Liver (tissue), 3 donors: ENCODE results near the gene SLC35G2.

Source experiments
- EGR1 ChIP-seq, 2 donors: IDR thresholded peaks; 2 replicates each; pipeline ENCODE4 v1.6.1; 2016 to 2018; ENCODE audit warnings: antibody characterized with exemption in 2 of 2, low read depth in 2 of 2
- HNF4A ChIP-seq, 2 donors: conservative IDR thresholded peaks; 2 replicates each; pipeline ENCODE4 v1.6.1; 2016; ENCODE audit warnings: antibody characterized with exemption in 2 of 2, mild to moderate bottlenecking in 2 of 2
- JUND ChIP-seq, 2 donors: IDR thresholded peaks; 2 replicates each; pipeline ENCODE4 v1.6.1; 2016; ENCODE audit warnings: antibody characterized with exemption in 2 of 2
- RXRA ChIP-seq, 2 donors: IDR thresholded peaks; 2 replicates each; pipeline ENCODE4 v1.6.1; 2017 to 2018; ENCODE audit warnings: antibody characterized with exemption in 2 of 2, mild to moderate bottlenecking in 1 of 2
- SP1 ChIP-seq: IDR thresholded peaks from 2 replicates; pipeline ENCODE4 v1.6.1; 2018; ENCODE audit warnings: antibody characterized with exemption, mild to moderate bottlenecking
- TF ChIP-seq, protein P1 (sequence below): fragments of 150-350 bp; IDR thresholded peaks from 2 replicates; pipeline ENCODE4 v1.5.1; 2017; ENCODE audit warnings: improper control_type of control experiment, low read depth, low read length; ENCODE audit not compliant: missing input control
- donor health status: healthy.
- donor health status: healthy.

DNA sequence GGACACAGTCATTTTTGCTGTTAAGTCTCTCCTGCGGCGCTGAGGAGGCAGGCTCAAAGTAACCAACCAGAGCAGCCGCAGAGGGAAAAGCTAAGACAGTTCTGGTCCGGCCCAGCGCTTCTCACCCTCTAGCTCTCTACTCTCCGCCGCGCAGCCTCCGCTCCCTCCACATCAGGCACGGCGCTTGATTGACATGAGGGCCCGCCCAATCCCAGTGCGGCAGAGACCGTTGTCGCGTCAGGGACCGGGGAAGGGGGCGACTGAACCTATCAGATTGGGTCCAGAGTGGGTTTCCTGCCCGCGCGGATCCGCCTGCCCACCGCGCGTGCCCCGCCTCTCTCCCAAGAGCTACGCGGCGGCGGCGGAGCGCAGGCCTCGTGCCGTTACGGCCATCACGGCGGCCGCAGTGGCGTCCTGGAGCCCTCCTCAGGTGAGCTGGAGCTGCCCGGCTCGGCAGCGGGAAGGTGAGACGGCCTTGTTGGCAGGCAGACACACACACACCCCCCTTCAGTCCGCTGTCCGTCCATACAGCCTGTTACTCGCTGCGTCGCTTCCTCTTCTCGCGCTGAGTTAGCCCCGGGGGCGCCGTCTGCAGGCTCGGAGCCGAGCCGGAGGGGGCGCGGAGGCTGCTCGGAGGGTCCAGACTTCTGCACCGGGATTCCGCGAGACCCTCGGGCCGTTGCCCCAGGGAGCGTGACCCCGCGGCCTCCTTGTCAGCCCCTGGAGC is 43.1 kb downstream of the SLC35G2 start, which contains the start of gene NCK1:
- TF ChIP-seq JUND (IDR thresholded peaks at IDR 0.05) (no peak), RXRA (IDR thresholded peaks at IDR 0.05) (no peak), SP1 (peak; percentile 75), EGR1 (IDR thresholded peaks at IDR 0.05; ENCODE audit: low read depth in 2 of 2) (no peak), HNF4A (conservative IDR thresholded peaks at IDR 0.05) (peak; percentile 5 to 6)
- TF ChIP-seq, protein P1, sequence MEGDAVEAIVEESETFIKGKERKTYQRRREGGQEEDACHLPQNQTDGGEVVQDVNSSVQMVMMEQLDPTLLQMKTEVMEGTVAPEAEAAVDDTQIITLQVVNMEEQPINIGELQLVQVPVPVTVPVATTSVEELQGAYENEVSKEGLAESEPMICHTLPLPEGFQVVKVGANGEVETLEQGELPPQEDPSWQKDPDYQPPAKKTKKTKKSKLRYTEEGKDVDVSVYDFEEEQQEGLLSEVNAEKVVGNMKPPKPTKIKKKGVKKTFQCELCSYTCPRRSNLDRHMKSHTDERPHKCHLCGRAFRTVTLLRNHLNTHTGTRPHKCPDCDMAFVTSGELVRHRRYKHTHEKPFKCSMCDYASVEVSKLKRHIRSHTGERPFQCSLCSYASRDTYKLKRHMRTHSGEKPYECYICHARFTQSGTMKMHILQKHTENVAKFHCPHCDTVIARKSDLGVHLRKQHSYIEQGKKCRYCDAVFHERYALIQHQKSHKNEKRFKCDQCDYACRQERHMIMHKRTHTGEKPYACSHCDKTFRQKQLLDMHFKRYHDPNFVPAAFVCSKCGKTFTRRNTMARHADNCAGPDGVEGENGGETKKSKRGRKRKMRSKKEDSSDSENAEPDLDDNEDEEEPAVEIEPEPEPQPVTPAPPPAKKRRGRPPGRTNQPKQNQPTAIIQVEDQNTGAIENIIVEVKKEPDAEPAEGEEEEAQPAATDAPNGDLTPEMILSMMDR, result no peak
